GM12878 (cell line): ENCODE data around the gene SYS1. TPM values are rescaled to one million over a fixed set of nuclear protein-coding genes. Genes with fewer than 3 reads are reported as not detected.

Source experiments
- ATAC-seq: fragments of 200-7000 bp; cut with Tn5 transposase; 3 replicates; pipeline ENCODE4 v1.9.1; 2020; ENCODE audit warnings: mild to moderate bottlenecking, moderate library complexity
- BruUV-seq: library from RNA; stranded (reverse); fragments of 400-500 nt; replicated peaks from 2 replicates; lab custom pipeline; 2021; lab: Mats Ljungman, UMichigan
- CTCF ChIA-PET: fragments of 300-600 bp; sonication (Branson Sonifier 250); formaldehyde crosslinking; extraction: SDS; loops from one replicate; lab custom pipeline; 2021; ENCODE audit warnings: inconsistent platforms; lab: Yijun Ruan, JAX
- POLR2A ChIA-PET: fragments of 350-600 bp; formaldehyde crosslinking; extraction: SDS; loops from one replicate; lab custom pipeline; 2021; ENCODE audit warnings: inconsistent platforms; lab: Charles Lee
- RAD21 ChIA-PET: fragments of 300-600 bp; sonication (Branson Sonifier 250); formaldehyde crosslinking; loops from one replicate; lab custom pipeline; 2023; ENCODE audit warnings: antibody characterized with exemption; ENCODE audit not compliant: unreplicated experiment; lab: Charles Lee
- SMC1A ChIA-PET: fragments of 300-600 bp; sonication (Branson Sonifier 250); formaldehyde crosslinking; loops from one replicate; lab custom pipeline; 2023; ENCODE audit not compliant: unreplicated experiment, uncharacterized antibody; lab: Charles Lee
- DNase-seq: peaks from one replicate; pipeline ENCODE4 v3.0.0-alpha.2; 2011; ENCODE audit warnings: low read depth, low spot score
- FAIRE-seq: peaks from 3 replicates; lab custom pipeline; 2011; peaks lifted over from hg19 to GRCh38; lab: Jason Lieb, UNC
- H2AFZ ChIP-seq: 2 replicates; pipeline ENCODE4 v1.6.0; 2011; ENCODE audit warnings: low read depth, low read length, control low read depth; ENCODE audit not compliant: control insufficient read depth
- H3K27ac ChIP-seq: 2 replicates; pipeline ENCODE4 v1.5.1; 2011; ENCODE audit warnings: control low read depth; ENCODE audit not compliant: control insufficient read depth, insufficient read depth
- H3K27me3 ChIP-seq, 2 experiments: replicated peaks in 1 of 2; 2 replicates each; pipeline versions ENCODE4 v1.6.0 to v1.6.1; 2011; ENCODE audit warnings: low read length in 1 of 2; ENCODE audit not compliant: control insufficient read depth in 2 of 2, insufficient read depth in 2 of 2
- H3K36me3 ChIP-seq, 2 experiments: 2 replicates each; pipeline ENCODE4 v1.5.1; 2011; ENCODE audit warnings: low read length in 1 of 2; ENCODE audit not compliant: control insufficient read depth in 2 of 2, insufficient read depth in 2 of 2
- H3K4me1 ChIP-seq: 2 replicates; pipeline ENCODE4 v1.6.1; 2011; ENCODE audit warnings: mild to moderate bottlenecking, low read length, moderate library complexity, mixed read lengths; ENCODE audit not compliant: control insufficient read depth, insufficient read depth
- H3K4me2 ChIP-seq: 2 replicates; pipeline ENCODE4 v1.6.0; 2011; ENCODE audit warnings: control low read depth; ENCODE audit not compliant: control insufficient read depth, insufficient read depth
- H3K4me3 ChIP-seq: fragments of 200-600 bp; sonication (generic); 2 replicates; pipeline ENCODE4 v1.5.1; 2016
- H3K79me2 ChIP-seq: 2 replicates; pipeline ENCODE4 v1.6.0; 2011; ENCODE audit warnings: low read length; ENCODE audit not compliant: control insufficient read depth, insufficient read depth
- H3K9ac ChIP-seq: 2 replicates; pipeline ENCODE4 v1.8.0; 2011; ENCODE audit warnings: low read length, control low read depth, mixed read lengths; ENCODE audit not compliant: control insufficient read depth, insufficient read depth
- H3K9me3 ChIP-seq: replicated peaks from 3 replicates; pipeline ENCODE4 v1.5.1; 2011; ENCODE audit warnings: mild to moderate bottlenecking, low read length; ENCODE audit not compliant: control insufficient read depth, insufficient read depth
- H4K20me1 ChIP-seq: 2 replicates; pipeline ENCODE4 v1.6.0; 2011; ENCODE audit not compliant: control insufficient read depth, insufficient read depth
- CBX5 ChIP-seq: sonication (generic); IDR thresholded peaks from 2 replicates; pipeline ENCODE4 v1.6.1; 2016; ENCODE audit warnings: low read depth, moderate library complexity, mild to moderate bottlenecking, inconsistent platforms
- CEBPB ChIP-seq, 2 experiments: fragments of 150-350 bp in 1 of 2; IDR thresholded peaks; 2 replicates each; pipeline ENCODE4 v1.6.1; 2012 to 2014; ENCODE audit warnings: low read depth in 2 of 2, low read length in 2 of 2, borderline replicate concordance in 1 of 2, inconsistent platforms in 1 of 2
- MYC ChIP-seq: IDR thresholded peaks from 2 replicates; pipeline ENCODE4 v1.6.1; 2011; ENCODE audit warnings: mild to moderate bottlenecking, low read length, moderate library complexity, inconsistent platforms; ENCODE audit not compliant: insufficient read depth, insufficient replicate concordance, insufficient read length, severe bottlenecking
- NFXL1 ChIP-seq: fragments of 450-650 bp; IDR thresholded peaks from 2 replicates; pipeline ENCODE4 v1.6.1; 2017; ENCODE audit warnings: antibody characterized with exemption, mild to moderate bottlenecking, borderline replicate concordance
- TARDBP ChIP-seq: IDR thresholded peaks from 2 replicates; pipeline ENCODE4 v1.6.1; 2016; ENCODE audit warnings: borderline replicate concordance
- WGBS: methylation state at CpG from one replicate; pipeline ENCODE4 v1.1.6; 2016; ENCODE audit warnings: low lambda C conversion rate; ENCODE audit not compliant: insufficient replicate concordance, insufficient coverage; ENCODE audit errors: missing lambda C conversion rate; 5-methylcytosine and 5-hydroxymethylcytosine counted together
- in situ Hi-C: fragments of 300-500 bp; cut with MboI; formaldehyde crosslinking; loops from 9 replicates; pipeline ENCODE4 v1.14.3; 2018; ENCODE audit warnings: mixed read lengths
- intact Hi-C: fragments of 100-400 bp; cut with micrococcal nuclease; formaldehyde crosslinking; loops from one replicate; pipeline ENCODE4 v1.14.2; 2022; ENCODE audit not compliant: unreplicated experiment
- polyA plus RNA-seq, 11 experiments: library from polyadenylated mRNA; depleted of rRNA in 4 of 11; unstranded in 6 of 11; stranded (reverse) in 5 of 11; fragments of >200 nt; fragmentation: Nextera tagmentation in 4 of 11; fragmentation: Illumina TruSeq in 1 of 11; extraction: Ambion mirVana in 4 of 11; extraction: Trizol in 1 of 11; gene quantifications; 1 replicate in 1 of 11; 2 replicates in 10 of 11; pipeline versions ENCODE4 v1.2.1 to v1.2.3, GENCODE V29; 2011 to 2016; ENCODE audit warnings: inconsistent platforms in 2 of 11, missing spikeins in 2 of 11, low read depth in 1 of 11
- total RNA-seq, 4 experiments: library from RNA; depleted of rRNA in 3 of 4; stranded (reverse); fragments of >200 nt in 3 of 4; fragmentation: Illumina TruSeq in 1 of 4; extraction: Trizol in 1 of 4; gene quantifications; 2 replicates each; pipeline versions ENCODE4 v1.2.1 to v1.2.3, GENCODE V29; 2013 to 2021

Gene SYS1
- total and polyA plus RNA-seq, 10 of the 15 experiments (the other 5 are each of a cell fraction or from before 2014, with no cell fraction given): 5.1 to 22.6 (median 9.3) TPM

DNA sequence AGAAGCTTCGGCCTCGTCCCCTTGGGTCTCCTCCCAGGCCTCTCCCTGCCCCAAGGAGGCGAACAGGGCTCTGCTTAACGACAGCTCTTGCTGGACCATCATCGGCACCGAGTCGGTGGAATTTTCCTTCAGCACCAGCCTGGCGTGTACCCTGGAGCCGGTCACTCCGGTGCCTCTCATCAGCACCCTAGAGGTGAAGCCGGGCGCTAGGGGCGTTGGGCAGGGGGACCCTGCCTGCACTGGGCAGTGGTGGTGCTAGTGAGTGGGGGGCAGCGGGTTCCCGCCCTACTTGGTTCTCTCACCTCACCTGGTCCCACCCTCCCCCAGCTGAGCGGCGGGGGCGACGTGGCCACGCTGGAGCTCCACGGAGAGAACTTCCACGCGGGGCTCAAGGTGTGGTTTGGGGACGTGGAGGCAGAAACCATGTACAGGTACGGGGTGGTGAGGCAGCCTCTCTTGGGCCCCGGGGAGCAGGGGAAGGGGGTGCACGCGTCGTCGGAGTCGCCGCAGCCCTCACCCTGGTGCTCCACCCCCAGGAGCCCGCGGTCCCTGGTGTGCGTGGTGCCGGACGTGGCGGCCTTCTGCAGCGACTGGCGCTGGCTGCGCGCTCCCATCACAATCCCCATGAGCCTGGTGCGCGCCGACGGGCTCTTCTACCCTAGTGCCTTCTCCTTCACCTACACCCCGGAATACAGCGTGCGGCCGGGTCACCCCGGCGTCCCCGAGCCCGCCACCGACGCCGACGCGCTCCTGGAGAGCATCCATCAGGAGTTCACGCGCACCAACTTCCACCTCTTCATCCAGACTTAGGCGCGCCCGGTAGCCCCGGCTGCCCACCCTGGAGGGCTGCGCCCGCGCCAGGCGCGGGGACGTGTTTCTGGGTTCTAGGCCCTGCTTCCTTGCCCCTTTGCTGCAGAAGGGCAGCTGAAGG lies 46.5 kb upstream of the SYS1 start:
- ChIA-PET SMC1A (no interaction called here), RAD21 (no interaction called here), POLR2A (interaction anchor here (0.6 kb wide), 1 partner anchor 453 kb away, joined by 3 read pairs; no protein-coding TSS in a partner anchor), CTCF (interaction anchor here (5.5 to 11.2 kb wide), 3 partner anchors 121 to 138 kb away, joined by 29 to 121 read pairs (median 38); no protein-coding TSS in a partner anchor)
- H3K79me2 ChIP-seq: no peaks in the 10 kb centered on the region
- no peak overlapping the region for H3K4me2 ChIP-seq
- FAIRE-seq (no peak), DNase-seq (no peak), ATAC-seq (no peak)
- H3K4me1 ChIP-seq: peaks cover 19% of the 10 kb centered on the region
- no peaks in the 10 kb centered on the region for H4K20me1 ChIP-seq
- in situ Hi-C loops (no loop called here), intact Hi-C loops (no loop called here)
- TF ChIP-seq NFXL1 (no peak), TARDBP (no peak), MYC (no peak), CEBPB (IDR thresholded peaks at IDR 0.05; ENCODE audit: borderline replicate concordance in 1 of 2, low read depth in 2 of 2, low read length in 2 of 2) (no peak), CBX5 (no peak)
- no peaks in the 10 kb centered on the region for H3K9me3 ChIP-seq
- peaks cover 4 to 6% of the 10 kb centered on the region in 2 experiments; a peak in 3 of 4 replicates for H3K27me3 ChIP-seq
- WGBS: 62% methylated on average over 71 of the region's 71 CpGs
- no peak overlapping the region for H2AFZ ChIP-seq
- H3K27ac ChIP-seq: no peak overlapping the region
- no TSS peak for BruUV-seq
- no peak overlapping the region for H3K9ac ChIP-seq
- no peak overlapping the region for H3K4me3 ChIP-seq
- no peaks in the 10 kb centered on the region for H3K36me3 ChIP-seq
